GM21367 (cell line): Measurements from ENCODE around the gene SENP5.
"Not testable (repeated sequence)": the region's sequence is repeated elsewhere in the genome, so short reads cannot be mapped to it uniquely, and the experiment has no call there.

Source experiments
- ATAC-seq: cut with Tn5 transposase; IDR thresholded peaks from one replicate; pipeline ENCODE4 v1.9.1; 2021; ENCODE audit not compliant: unreplicated experiment

SENP5 gene

GRCh38 chr3:196942226-196942914, 74.7 kb downstream of the SENP5 start, which contains the start of gene NCBP2:
Gene NCBP2, minus strand, starts transcription at chr3:196942528. Its CDS starts 25 bp downstream, at chr3:196942503.
- peak; percentile 88 for ATAC-seq

DNA sequence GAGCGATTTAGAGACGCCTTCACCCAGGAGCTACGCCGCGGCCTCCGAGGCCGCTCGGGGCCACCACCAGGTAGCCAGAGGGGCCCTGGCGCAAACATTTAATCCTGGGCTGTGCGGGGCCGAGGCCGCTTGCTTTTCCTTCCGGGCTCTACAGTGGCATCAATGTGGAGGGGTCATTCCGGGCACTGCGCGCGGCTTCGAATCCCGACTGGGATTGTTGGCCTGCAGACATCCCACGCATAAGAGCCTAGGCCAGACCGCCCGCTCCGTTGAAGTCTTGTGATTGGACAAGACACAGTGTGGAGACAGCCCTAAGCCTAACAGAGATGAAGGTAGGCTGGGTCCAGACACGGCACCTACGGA, 75.2 kb downstream of the SENP5 start:
- ATAC-seq = peak; percentile 4

- ATAC-seq = not testable (repeated sequence)
These were observed 76.5 kb downstream of the SENP5 start for GRCh38 chr3:196944037-196944790.

DNA sequence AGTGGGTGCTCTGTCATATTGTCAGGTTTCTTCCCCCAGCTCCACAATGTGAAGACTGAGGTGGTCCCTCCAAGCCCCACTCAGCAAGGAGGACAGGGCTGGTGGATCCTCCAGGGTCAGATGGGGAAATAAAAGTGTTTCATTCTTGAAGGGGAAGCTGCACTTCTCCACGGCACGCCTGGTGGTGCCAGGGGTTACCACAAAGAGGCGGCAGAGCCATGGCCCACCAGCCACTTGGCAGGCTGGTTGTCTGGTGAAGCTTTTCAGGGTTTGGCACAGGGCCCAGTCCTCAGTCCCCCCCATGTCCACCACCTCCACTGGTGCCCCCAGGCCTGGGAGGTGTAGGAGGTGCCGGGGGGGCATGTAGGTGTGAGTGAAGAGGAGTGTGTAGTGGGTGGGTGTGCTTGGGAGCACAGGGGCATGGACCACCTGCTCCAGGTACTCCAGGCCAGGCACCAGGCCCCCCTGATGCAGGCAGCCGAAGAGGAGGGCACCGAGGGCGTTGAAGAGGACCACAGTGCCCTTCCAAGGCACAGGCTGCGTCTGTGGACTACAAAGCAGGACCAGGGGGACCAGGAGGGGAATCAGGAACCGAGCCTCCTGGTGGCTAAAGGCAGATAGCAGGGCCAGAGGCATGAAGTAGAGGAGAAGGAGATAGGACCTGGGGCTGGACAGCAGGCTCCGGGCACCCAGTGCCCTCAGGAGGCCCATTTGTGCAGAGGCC, 79.6 kb downstream of the SENP5 start:
- no peak for ATAC-seq

DNA sequence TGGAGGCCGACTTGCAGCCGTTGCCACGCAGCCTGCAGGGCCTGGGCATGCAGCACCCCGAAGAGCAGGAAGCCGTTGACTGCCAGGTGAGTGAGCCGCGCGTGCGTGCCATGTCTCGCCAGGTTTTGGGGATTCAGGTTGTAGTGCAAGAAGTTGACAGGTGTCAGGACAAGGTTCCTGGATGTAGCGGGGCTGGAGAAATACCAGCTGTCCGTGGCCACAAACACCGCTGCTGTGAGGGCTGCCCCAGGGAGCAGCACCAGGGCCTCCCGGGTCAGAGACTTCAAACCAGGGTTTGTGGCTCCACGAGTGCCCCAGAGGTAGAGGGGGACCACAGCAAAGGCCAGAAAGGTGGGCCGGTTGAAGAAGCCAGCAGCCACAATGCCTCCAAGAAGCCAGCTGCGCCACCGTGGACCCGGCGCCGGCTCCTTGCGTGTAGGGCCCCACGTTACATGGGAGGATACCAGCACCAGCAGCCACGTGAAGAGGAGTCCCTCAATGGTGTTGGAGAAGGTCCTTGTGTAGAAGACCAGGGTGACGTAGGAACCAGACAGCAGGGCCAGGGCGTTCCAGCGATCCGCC, 80.2 kb downstream of the SENP5 start:
- no peak for ATAC-seq

GRCh38 chr3:196948442-196949284, 80.9 kb downstream of the SENP5 start:
- no peak for ATAC-seq

GRCh38 chr3:196949285-196949619, 81.5 kb downstream of the SENP5 start:
- ATAC-seq = no peak

DNA sequence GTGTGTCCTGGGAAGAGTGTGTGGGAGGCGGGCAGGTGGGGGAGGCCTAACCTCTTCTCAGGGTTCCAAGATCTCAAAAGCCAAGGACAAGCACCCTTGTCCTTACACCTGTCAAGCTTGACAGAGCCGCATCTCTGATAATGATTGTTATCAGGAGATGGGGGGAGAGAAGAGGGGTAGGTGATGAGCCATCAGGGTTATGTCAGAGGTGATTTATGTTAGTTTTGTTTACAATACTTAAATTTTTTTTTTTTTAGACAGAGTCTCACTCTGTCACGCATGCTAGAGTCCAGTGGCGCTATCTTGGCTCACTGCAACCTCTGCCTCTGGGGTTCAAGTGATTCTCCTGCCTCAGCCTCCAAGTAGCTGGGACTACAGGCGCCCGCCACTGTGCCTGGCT, 82.0 kb downstream of the SENP5 start:
- no peak for ATAC-seq

DNA sequence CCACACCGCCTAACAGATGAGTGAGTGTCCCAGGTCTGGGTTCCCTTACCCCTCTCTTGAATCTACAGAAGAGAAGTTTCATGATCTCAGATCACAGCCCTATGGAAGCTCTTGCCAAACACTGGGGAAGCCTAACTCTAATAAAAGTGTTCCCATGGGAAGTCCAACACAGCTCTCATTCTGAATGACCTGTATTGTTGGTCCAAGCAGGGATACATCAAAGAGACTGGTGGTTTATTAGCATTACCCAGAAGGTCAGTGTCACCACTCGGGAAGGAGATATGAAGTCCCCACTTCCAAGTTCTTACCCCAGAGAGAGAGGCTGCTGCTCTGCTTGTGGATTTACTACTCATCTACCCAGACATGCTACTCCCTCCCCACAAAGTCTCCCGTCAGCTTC, 83.7 kb downstream of the SENP5 start:
- no peak for ATAC-seq

DNA sequence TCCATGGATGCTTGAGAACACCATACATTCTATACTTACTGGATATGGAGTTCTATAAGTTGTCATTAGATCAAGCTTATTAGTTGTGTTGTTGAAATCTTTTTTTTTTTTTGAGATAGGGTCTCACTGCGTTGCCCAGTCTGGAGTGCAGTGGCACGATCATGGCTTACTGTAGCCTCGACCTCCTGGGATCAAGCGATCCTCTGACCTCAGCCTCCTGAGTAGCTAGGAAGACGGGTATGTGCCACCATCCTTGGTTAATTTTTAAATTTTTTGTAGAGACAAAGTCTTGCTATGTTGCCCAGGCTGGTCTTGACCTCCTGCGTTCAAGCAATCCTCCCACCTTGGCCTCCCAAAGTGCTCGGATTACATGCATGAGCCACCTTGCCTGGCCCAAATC, 87.1 kb downstream of the SENP5 start:
- no peak for ATAC-seq

DNA sequence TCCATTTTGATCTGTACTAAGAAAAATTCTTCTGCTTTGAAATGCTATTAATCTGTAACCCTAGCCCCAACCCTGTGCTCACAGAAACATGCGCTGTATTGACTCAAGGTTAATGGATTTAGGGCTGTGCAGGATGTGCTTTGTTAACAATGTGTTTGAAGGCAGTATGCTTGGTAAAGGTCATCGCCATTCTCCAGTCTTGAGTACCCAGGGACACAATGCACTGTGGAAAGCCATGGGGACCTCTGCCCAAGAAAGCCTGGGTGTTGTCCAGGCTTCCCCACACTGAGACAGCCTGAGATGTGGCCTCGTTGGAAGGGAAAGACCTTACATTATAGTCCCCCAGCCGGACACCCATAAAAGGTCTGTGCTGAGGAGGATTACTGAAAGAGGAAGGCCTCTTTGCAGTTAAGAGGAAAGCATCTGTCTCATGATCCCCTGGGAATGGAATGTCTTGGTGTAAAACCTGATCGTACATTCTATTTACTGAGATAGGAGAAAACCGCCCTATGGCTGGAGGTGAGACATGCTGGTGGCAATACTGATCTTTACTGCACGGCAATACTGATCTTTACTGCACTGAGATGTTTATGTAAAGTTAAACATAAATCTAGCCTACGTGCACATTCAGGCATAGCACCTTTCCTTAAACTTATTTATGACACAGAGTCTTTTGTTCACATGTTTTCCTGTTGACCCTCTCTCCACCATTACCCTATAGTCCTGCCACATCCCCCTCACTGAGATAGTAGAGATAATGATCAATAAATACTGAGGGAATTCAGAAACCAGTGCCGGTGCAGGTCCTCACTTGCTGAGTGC, 94.6 kb downstream of the SENP5 start:
- ATAC-seq = no peak

DNA sequence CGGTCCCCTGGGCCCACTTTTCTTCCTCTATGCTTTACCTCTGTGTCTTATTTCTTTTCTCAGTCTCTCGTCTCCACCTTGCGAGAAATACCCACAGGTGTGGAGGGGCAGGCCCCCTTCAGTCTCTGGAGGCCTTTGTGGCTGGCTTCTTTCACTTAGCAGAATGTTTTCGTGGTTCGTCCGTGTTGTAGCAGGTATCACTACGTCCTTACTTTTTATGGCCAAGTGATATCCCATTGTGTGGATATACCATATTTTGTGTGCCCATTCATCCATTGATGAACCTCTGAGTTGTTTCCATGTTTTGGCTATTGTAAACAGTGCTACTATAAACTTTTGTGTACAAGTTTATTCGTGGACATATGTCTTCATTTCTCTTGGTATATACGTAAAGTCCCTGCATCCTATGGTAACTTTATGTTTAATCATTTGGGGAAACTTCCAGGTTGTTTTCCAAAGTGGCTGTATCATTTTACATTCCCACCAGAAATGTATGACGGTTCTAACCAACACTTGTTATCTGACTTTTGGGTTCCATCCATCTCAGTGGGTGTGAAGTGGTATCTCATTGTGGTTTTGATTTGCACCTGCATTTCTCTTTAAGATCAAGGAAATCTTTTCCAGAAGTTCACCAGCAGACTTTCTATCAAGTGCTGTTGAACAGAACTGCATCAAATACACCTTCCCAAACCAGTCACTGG, 95.4 kb downstream of the SENP5 start:
- ATAC-seq = no peak

GRCh38 chr3:196963631-196963953, 95.9 kb downstream of the SENP5 start:
- no peak for ATAC-seq

DNA sequence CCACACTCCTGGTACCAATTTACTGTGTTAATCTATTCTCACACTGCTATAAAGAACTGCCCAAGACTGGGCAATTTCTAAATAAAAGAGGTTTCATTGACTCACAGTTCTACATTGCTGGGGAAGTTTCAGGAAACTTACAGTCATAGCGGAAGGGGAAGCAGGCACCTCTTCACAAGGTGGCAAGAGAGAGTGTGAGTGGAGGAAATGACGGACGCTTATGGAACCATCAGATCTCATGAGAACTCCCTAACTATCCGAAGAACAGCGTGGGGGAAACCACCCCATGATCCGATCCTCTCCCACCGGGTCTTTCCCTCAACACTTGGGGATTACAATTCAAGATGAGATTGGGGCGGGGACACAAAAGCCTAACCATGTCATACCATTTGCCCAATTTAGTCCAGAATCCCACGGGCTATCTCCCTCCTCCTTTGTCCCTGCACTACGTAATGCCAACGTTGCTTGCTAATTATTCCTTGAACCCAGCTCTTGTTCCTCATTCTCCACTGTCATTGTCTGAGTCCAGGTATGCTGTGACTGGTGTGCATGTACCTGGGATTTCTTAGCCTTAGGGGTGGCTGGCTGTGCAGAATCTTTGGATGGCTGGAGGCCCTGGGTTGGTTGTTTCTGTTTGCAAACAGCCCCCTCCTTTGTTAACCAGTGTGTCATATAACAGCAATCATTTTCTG, 97.5 kb downstream of the SENP5 start:
- ATAC-seq = no peak

DNA sequence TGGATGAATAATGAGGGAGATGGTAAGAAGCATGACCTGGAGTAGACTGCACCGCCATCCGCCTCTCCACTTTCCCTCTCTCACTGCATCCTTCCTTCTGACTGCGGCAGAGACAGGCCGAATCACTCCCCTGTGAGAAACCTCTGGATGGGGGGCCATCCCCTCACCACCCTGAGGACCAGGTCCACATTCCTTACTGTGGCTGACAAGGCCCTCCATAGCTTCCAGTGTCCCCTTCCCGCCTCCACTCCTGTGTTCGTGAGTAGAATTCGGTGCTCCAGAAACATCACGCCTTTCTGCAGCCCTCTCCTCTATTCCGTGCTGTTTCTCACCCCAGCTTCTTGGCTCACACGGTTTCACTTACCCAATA, 98.1 kb downstream of the SENP5 start:
- ATAC-seq = no peak

DNA sequence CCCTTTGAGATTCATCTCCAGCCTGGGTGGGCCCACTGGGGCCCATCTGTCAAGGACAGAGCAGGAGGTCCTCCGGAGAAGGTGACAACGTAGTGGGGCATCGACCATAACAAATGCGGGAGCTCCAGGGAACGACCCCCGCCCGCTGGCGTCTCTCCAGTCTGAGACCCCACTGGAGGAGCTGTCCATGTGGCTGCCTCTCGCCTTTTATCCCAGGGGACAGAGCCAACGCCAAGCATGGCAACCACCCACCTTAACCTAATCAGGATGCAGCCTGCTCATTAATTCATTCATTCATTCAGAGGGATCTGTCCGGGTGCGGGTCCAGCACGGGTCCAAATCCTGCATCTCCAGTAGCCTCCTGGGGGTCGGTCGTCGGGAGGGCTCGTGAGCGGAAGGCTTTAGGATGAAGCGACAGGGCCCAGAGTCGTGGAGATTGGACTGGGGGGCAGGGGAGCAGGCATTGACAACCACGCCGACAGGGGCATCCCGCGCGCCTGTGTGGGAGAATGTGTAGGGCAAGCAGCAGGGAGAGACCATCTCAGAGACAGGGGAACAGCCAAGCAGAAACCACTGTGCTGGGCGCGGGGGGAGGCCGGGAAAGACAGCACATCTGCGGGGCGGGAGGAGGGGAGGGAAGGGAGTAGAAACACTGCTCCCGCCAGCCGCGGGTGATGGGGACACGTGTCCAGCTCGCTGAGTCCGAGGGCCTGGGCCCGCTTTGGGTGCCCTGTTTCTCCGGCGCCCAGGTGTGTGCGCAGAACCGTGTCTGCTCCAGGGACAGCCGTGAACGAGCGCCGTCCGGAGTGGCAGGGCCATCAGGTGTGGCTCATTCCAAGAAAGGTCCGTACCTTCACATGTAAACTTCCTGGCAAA, 99.0 kb downstream of the SENP5 start:
- ATAC-seq = no peak

GRCh38 chr3:196967412-196968232, 99.9 kb downstream of the SENP5 start:
- no peak for ATAC-seq
